PC-9 (cell line): ENCODE results near the gene CFAP91.

Experiments used
- CTCF ChIP-seq: fragments of 200-600 bp; sonication (generic); conservative IDR thresholded peaks from 2 replicates; pipeline ENCODE4 v1.6.1; 2017; ENCODE audit warnings: mixed run types, antibody characterized with exemption, mild to moderate bottlenecking, moderate library complexity
- EZH2 ChIP-seq: fragments of 200-600 bp; sonication (generic); IDR thresholded peaks from 2 replicates; pipeline ENCODE4 v1.8.0; 2017; ENCODE audit warnings: antibody characterized with exemption, low read depth

GRCh38 chr3:119743921-119744320 lies 41.1 kb downstream of the CFAP91 start:
- TF ChIP-seq CTCF, result no peak
- no peak for TF ChIP-seq EZH2
